H9 (cell line): ENCODE results near the gene MB21D2. TPM values are rescaled to one million over a fixed set of nuclear protein-coding genes. Genes with fewer than 3 reads are reported as not detected.
A peak's percentile ranks its signal among the peaks of the same experiment; 100 is the strongest.

Source experiments
- DNase-seq: peaks from one replicate; pipeline ENCODE4 v3.0.0-alpha.2; 2017
- H2AFZ ChIP-seq: one replicate; pipeline ENCODE4 v1.6.1; 2013; ENCODE audit warnings: mild to moderate bottlenecking, low read length, control low read depth, moderate library complexity
- H2AK5ac ChIP-seq: 2 replicates; pipeline ENCODE4 v1.6.1; 2013; ENCODE audit warnings: low read length, control low read depth, mixed read lengths; ENCODE audit not compliant: insufficient read length
- H2BK120ac ChIP-seq: one replicate; pipeline ENCODE4 v1.6.1; 2013; ENCODE audit warnings: low read depth, mild to moderate bottlenecking, low read length, control low read depth, inconsistent platforms; ENCODE audit not compliant: poor library complexity, severe bottlenecking
- H2BK12ac ChIP-seq: 2 replicates; pipeline ENCODE4 v1.6.1; 2013; ENCODE audit warnings: low read length, control low read depth, mixed read lengths, low read depth; ENCODE audit not compliant: insufficient read length
- H2BK15ac ChIP-seq: 2 replicates; pipeline ENCODE4 v1.6.1; 2013; ENCODE audit warnings: low read depth, low read length, control low read depth
- H2BK20ac ChIP-seq: one replicate; pipeline ENCODE4 v1.6.1; 2013; ENCODE audit warnings: low read depth, mild to moderate bottlenecking, low read length, control low read depth, inconsistent platforms; ENCODE audit not compliant: poor library complexity, severe bottlenecking
- H2BK5ac ChIP-seq: 2 replicates; pipeline ENCODE4 v1.6.1; 2013; ENCODE audit warnings: low read length, control low read depth, mixed read lengths; ENCODE audit not compliant: insufficient read length
- H3K14ac ChIP-seq: 2 replicates; pipeline ENCODE4 v1.6.1; 2013; ENCODE audit warnings: low read length, control low read depth; ENCODE audit not compliant: insufficient read depth
- H3K18ac ChIP-seq: 2 replicates; pipeline ENCODE4 v1.6.1; 2013; ENCODE audit warnings: low read depth, mild to moderate bottlenecking, mixed read lengths, low read length, control low read depth; ENCODE audit not compliant: insufficient read length
- H3K23ac ChIP-seq: 2 replicates; pipeline ENCODE4 v1.6.1; 2013; ENCODE audit warnings: low read length, control low read depth, mixed read lengths, low read depth; ENCODE audit not compliant: insufficient read length
- H3K23me2 ChIP-seq: 2 replicates; pipeline ENCODE4 v1.6.1; 2013; ENCODE audit warnings: low read depth, mild to moderate bottlenecking, mixed read lengths, low read length, control low read depth; ENCODE audit not compliant: insufficient read length, poor library complexity, severe bottlenecking
- H3K27ac ChIP-seq: 2 replicates; pipeline ENCODE4 v1.5.1; 2013; ENCODE audit warnings: low read length, control low read depth, mixed read lengths, low read depth; ENCODE audit not compliant: insufficient read length
- H3K27me3 ChIP-seq: 2 replicates; pipeline ENCODE4 v1.6.1; 2013; ENCODE audit warnings: low read length, control low read depth, inconsistent platforms; ENCODE audit not compliant: insufficient read depth
- H3K4ac ChIP-seq: 2 replicates; pipeline ENCODE4 v1.6.1; 2013; ENCODE audit warnings: low read depth, mild to moderate bottlenecking, control low read depth, inconsistent platforms, low read length, moderate library complexity
- H3K4me1 ChIP-seq: 2 replicates; pipeline ENCODE4 v1.6.1; 2013; ENCODE audit warnings: low read length, control low read depth, inconsistent platforms; ENCODE audit not compliant: insufficient read depth
- H3K4me2 ChIP-seq: 2 replicates; pipeline ENCODE4 v1.6.1; 2013; ENCODE audit warnings: low read length, control low read depth, mixed read lengths; ENCODE audit not compliant: insufficient read length, insufficient read depth
- H3K56ac ChIP-seq: 2 replicates; pipeline ENCODE4 v1.6.1; 2013; ENCODE audit warnings: low read depth, mild to moderate bottlenecking, mixed read lengths, low read length, control low read depth; ENCODE audit not compliant: insufficient read length
- H3K79me1 ChIP-seq: 2 replicates; pipeline ENCODE4 v1.6.1; 2013; ENCODE audit warnings: low read depth, mild to moderate bottlenecking, moderate library complexity, low read length, control low read depth, inconsistent platforms; ENCODE audit not compliant: insufficient read depth, poor library complexity, severe bottlenecking
- H3K79me2 ChIP-seq: 2 replicates; pipeline ENCODE4 v1.6.1; 2013; ENCODE audit warnings: low read length, control low read depth, inconsistent platforms; ENCODE audit not compliant: insufficient read depth
- H3K9ac ChIP-seq: 2 replicates; pipeline ENCODE4 v1.6.1; 2013; ENCODE audit warnings: low read length, control low read depth, mixed read lengths; ENCODE audit not compliant: insufficient read length; ENCODE audit errors: extremely low read depth
- H3K9me3 ChIP-seq: one replicate; pipeline ENCODE4 v1.6.1; 2013; ENCODE audit warnings: low read depth, low read length, inconsistent platforms; ENCODE audit not compliant: control insufficient read depth
- H3T11ph ChIP-seq: one replicate; pipeline ENCODE4 v1.6.1; 2013; ENCODE audit warnings: mild to moderate bottlenecking, low read length, control low read depth, inconsistent platforms
- H4K20me1 ChIP-seq: one replicate; pipeline ENCODE4 v1.6.1; 2013; ENCODE audit not compliant: control insufficient read depth, insufficient read length, insufficient read depth
- H4K5ac ChIP-seq: 2 replicates; pipeline ENCODE4 v1.6.1; 2013; ENCODE audit warnings: low read depth, mild to moderate bottlenecking, mixed read lengths, low read length, control low read depth; ENCODE audit not compliant: insufficient read length
- H4K8ac ChIP-seq: replicated peaks from 2 replicates; pipeline ENCODE4 v1.6.1; 2013; ENCODE audit warnings: low read length, control low read depth, mixed read lengths, low read depth; ENCODE audit not compliant: insufficient read length
- H4K91ac ChIP-seq: 2 replicates; pipeline ENCODE4 v1.6.1; 2013; ENCODE audit warnings: low read depth, mild to moderate bottlenecking, moderate library complexity, mixed read lengths, low read length, control low read depth; ENCODE audit not compliant: insufficient read length
- H3K27ac Mint-ChIP-seq, 3 experiments: 2 replicates in 2 of 3; 3 replicates in 1 of 3; pipeline ENCODE4 v1.8.0; 2020 to 2021; ENCODE audit warnings: mixed read lengths in 3 of 3, mild to moderate bottlenecking in 1 of 3, moderate library complexity in 1 of 3
- H3K27me3 Mint-ChIP-seq: 2 replicates; pipeline ENCODE4 v1.8.0; 2021; ENCODE audit warnings: low read depth, mild to moderate bottlenecking, moderate library complexity, mixed read lengths
- H3K36me3 Mint-ChIP-seq, 3 experiments: 2 replicates in 2 of 3; 3 replicates in 1 of 3; pipeline ENCODE4 v1.8.0; 2020 to 2021; ENCODE audit warnings: low read depth in 3 of 3, mixed read lengths in 3 of 3; ENCODE audit not compliant: insufficient read depth in 1 of 3
- H3K4me1 Mint-ChIP-seq, 2 experiments: 2 replicates each; pipeline ENCODE4 v1.8.0; 2020; ENCODE audit warnings: mixed read lengths in 2 of 2
- H3K4me3 Mint-ChIP-seq, 2 experiments: 2 replicates in 1 of 2; 3 replicates in 1 of 2; pipeline ENCODE4 v1.8.0; 2020 to 2021; ENCODE audit warnings: mild to moderate bottlenecking in 2 of 2, mixed read lengths in 2 of 2, moderate library complexity in 1 of 2
- H3K9me3 Mint-ChIP-seq, 2 experiments: 2 replicates in 1 of 2; 3 replicates in 1 of 2; pipeline ENCODE4 v1.8.0; 2020; ENCODE audit warnings: mild to moderate bottlenecking in 2 of 2, mixed read lengths in 2 of 2, moderate library complexity in 1 of 2
- WGBS: extraction: QIAGEN DNeasy Blood & Tissue Kit; methylation state at CpG from one replicate; pipeline ENCODE4 v1.1.7; 2013; ENCODE audit warnings: missing lambda C conversion rate, low lambda C conversion rate, mixed read lengths; ENCODE audit not compliant: insufficient read length; ENCODE audit errors: extremely low coverage; 5-methylcytosine and 5-hydroxymethylcytosine counted together
- total RNA-seq: library from RNA; stranded (reverse); gene quantifications from 2 replicates; pipeline ENCODE4 v1.2.1, GENCODE V29; 2021
- TF ChIP-seq, protein P1 (sequence below): fragments of 200-600 bp; sonication (generic); conservative IDR thresholded peaks from 3 replicates; pipeline ENCODE4 v1.8.0; 2021; ENCODE audit warnings: antibody characterized with exemption, mild to moderate bottlenecking

The MB21D2 gene
- total RNA-seq, 1 experiment from 2014 or later = 19.1 TPM

DNA sequence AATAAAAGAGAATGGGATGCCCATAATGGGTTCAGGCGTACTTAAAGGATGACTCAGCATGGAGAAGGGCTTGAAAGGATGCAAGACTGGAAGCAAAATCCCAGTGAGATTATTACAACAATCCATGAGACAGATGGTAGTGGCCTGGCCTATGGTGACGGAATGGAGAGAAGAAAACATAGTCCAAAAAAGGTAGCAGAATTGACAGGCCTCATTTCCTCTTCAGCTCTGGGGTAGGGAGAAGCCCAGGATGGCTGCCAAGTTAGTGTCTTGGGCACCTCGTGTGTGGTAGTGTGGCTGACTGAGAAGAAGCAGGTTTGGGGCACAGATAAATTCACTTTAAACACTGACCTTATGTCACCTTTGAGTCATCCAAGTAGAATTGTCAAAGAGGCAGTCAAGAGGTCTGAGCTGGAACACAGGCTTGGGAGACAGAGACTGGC, 18.1 kb downstream of the MB21D2 start:
- Histone ChIP-seq H3K4me1 (peaks cover 3% of the 10 kb centered on the region), H2BK120ac (no peak overlapping the region), H3K4ac (no peak overlapping the region), H3K56ac (no peak overlapping the region), H3K14ac (no peak overlapping the region), H4K8ac (no peak overlapping the region), H3K79me2 (peaks cover 46% of the 10 kb centered on the region; the same call in 1 of the 2 replicates), H3K27me3 (no peaks in the 10 kb centered on the region), H2AK5ac (no peak overlapping the region), H2AFZ (no peak overlapping the region), H3K9ac (no peak overlapping the region), H2BK15ac (no peak overlapping the region), H3K27ac (no peak overlapping the region), H2BK12ac (no peak overlapping the region), H3K18ac (no peak overlapping the region), H4K5ac (no peak overlapping the region), H4K91ac (no peak overlapping the region), H3K79me1 (peaks cover 4% of the 10 kb centered on the region), H3K23me2 (no peaks in the 10 kb centered on the region), H3K9me3 (peaks cover 7% of the 10 kb centered on the region), H4K20me1 (no peaks in the 10 kb centered on the region), H3T11ph (no peak overlapping the region), H2BK20ac (no peak overlapping the region), H2BK5ac (no peak overlapping the region), H3K4me2 (no peak overlapping the region), H3K23ac (no peak overlapping the region)
- TF ChIP-seq, protein P1, sequence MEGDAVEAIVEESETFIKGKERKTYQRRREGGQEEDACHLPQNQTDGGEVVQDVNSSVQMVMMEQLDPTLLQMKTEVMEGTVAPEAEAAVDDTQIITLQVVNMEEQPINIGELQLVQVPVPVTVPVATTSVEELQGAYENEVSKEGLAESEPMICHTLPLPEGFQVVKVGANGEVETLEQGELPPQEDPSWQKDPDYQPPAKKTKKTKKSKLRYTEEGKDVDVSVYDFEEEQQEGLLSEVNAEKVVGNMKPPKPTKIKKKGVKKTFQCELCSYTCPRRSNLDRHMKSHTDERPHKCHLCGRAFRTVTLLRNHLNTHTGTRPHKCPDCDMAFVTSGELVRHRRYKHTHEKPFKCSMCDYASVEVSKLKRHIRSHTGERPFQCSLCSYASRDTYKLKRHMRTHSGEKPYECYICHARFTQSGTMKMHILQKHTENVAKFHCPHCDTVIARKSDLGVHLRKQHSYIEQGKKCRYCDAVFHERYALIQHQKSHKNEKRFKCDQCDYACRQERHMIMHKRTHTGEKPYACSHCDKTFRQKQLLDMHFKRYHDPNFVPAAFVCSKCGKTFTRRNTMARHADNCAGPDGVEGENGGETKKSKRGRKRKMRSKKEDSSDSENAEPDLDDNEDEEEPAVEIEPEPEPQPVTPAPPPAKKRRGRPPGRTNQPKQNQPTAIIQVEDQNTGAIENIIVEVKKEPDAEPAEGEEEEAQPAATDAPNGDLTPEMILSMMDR = no peak
- peak overlapping the region in 2 of 3 experiments; percentile 3 to 6; a peak in 1 of 7 replicates for H3K27ac Mint-ChIP-seq
- DNase-seq = no peak
- peaks cover 0 to 6% of the 10 kb centered on the region in 2 experiments; a peak in 4 of 5 replicates for H3K9me3 Mint-ChIP-seq
- H3K4me1 Mint-ChIP-seq = peaks cover 32 to 36% of the 10 kb centered on the region in 2 experiments
- peaks cover 8 to 19% (median 16%) of the 10 kb centered on the region in 3 experiments; a peak in 6 of 7 replicates for H3K36me3 Mint-ChIP-seq
- no peak overlapping the region for H3K4me3 Mint-ChIP-seq
- H3K27me3 Mint-ChIP-seq = no peaks in the 10 kb centered on the region
- no CpG with 5 or more reads among the region's 3 CpGs for WGBS
